Tibial nerve (tissue), 4 donors: ENCODE measurements around the gene ZNF804B. TPM values are rescaled to one million over a fixed set of nuclear protein-coding genes. Genes with fewer than 3 reads are reported as not detected.

Experiments used
- DNase-seq, 2 donors: peaks; one replicate each; pipeline ENCODE4 v3.0.0-alpha.2; 2019; ENCODE audit warnings: low spot score in 2 of 2
- H3K27ac ChIP-seq, 4 donors: fragments of 200-600 bp; sonication (generic) in 3 of 4; one replicate each; pipeline ENCODE4 v1.5.1; 2017 to 2019; ENCODE audit warnings: mild to moderate bottlenecking in 1 of 4
- H3K27me3 ChIP-seq, 2 donors: fragments of 200-600 bp; sonication (generic) in 1 of 2; one replicate each; pipeline versions ENCODE4 v1.5.1 to v1.6.0; 2017 to 2019
- H3K36me3 ChIP-seq, 3 donors: fragments of 200-600 bp; sonication (generic); one replicate each; pipeline ENCODE4 v1.5.1; 2018 to 2019
- H3K4me1 ChIP-seq, 4 donors: fragments of 200-600 bp; sonication (generic) in 3 of 4; one replicate each; pipeline ENCODE4 v1.5.1; 2017 to 2019
- H3K4me3 ChIP-seq, 4 donors: fragments of 200-600 bp; sonication (generic) in 3 of 4; one replicate each; pipeline ENCODE4 v1.5.1; 2017 to 2019; ENCODE audit warnings: mild to moderate bottlenecking in 1 of 4, moderate library complexity in 1 of 4
- H3K9me3 ChIP-seq, 4 donors: fragments of 200-600 bp; sonication (generic) in 3 of 4; one replicate each; pipeline ENCODE4 v1.5.1; 2017 to 2019
- EP300 ChIP-seq, 2 donors: sonication (generic); formaldehyde crosslinking; IDR thresholded peaks; one replicate each; pipeline ENCODE4 v1.6.1; 2017; ENCODE audit warnings: antibody characterized with exemption in 2 of 2, mild to moderate bottlenecking in 1 of 2
- POLR2A ChIP-seq, 2 donors: fragments of 450-650 bp; IDR thresholded peaks; one replicate each; pipeline ENCODE4 v1.6.1; 2017; ENCODE audit warnings: antibody characterized with exemption in 2 of 2, mild to moderate bottlenecking in 2 of 2, moderate library complexity in 2 of 2
- WGBS, 2 donors: methylation state at CpG; one replicate each; pipeline ENCODE4 v1.1.5; 2018; 5-methylcytosine and 5-hydroxymethylcytosine counted together
- total RNA-seq, 4 donors: library from RNA; depleted of rRNA; stranded (reverse); fragments of >200 nt; gene quantifications; one replicate each; pipeline ENCODE4 v1.1.0, GENCODE V29; 2016
- TF ChIP-seq, protein P1 (sequence below), 5 experiments: fragments of 200-600 bp in 3 of 5; fragments of 450-650 bp in 2 of 5; sonication (generic) in 3 of 5; IDR thresholded peaks; one replicate each; pipeline ENCODE4 v1.5.1; 2016 to 2019; ENCODE audit warnings: antibody characterized with exemption in 5 of 5, mild to moderate bottlenecking in 3 of 5, moderate library complexity in 2 of 5

ZNF804B gene
- total RNA-seq, 4 donors from 2014 or later: 0.21 to 0.22 TPM; not detected in 2

GRCh38 chr7:88792361-88792760 is 32.9 kb downstream of the ZNF804B start:
- H3K36me3 ChIP-seq: no peaks in the 10 kb centered on the region
- H3K4me1 ChIP-seq: no peaks in the 10 kb centered on the region
- H3K4me3 ChIP-seq: no peak overlapping the region
- H3K9me3 ChIP-seq: no peaks in the 10 kb centered on the region
- TF ChIP-seq EP300 (IDR thresholded peaks at IDR 0.05) (no peak), POLR2A (IDR thresholded peaks at IDR 0.05) (no peak)
- TF ChIP-seq, protein P1, sequence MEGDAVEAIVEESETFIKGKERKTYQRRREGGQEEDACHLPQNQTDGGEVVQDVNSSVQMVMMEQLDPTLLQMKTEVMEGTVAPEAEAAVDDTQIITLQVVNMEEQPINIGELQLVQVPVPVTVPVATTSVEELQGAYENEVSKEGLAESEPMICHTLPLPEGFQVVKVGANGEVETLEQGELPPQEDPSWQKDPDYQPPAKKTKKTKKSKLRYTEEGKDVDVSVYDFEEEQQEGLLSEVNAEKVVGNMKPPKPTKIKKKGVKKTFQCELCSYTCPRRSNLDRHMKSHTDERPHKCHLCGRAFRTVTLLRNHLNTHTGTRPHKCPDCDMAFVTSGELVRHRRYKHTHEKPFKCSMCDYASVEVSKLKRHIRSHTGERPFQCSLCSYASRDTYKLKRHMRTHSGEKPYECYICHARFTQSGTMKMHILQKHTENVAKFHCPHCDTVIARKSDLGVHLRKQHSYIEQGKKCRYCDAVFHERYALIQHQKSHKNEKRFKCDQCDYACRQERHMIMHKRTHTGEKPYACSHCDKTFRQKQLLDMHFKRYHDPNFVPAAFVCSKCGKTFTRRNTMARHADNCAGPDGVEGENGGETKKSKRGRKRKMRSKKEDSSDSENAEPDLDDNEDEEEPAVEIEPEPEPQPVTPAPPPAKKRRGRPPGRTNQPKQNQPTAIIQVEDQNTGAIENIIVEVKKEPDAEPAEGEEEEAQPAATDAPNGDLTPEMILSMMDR (IDR thresholded peaks at IDR 0.05): no peak
- no peak for DNase-seq
- WGBS, 2 donors: 74 to 79% methylated on average over 3 of the region's 3 CpGs
- H3K27me3 ChIP-seq: no peaks in the 10 kb centered on the region
- no peak overlapping the region for H3K27ac ChIP-seq

DNA sequence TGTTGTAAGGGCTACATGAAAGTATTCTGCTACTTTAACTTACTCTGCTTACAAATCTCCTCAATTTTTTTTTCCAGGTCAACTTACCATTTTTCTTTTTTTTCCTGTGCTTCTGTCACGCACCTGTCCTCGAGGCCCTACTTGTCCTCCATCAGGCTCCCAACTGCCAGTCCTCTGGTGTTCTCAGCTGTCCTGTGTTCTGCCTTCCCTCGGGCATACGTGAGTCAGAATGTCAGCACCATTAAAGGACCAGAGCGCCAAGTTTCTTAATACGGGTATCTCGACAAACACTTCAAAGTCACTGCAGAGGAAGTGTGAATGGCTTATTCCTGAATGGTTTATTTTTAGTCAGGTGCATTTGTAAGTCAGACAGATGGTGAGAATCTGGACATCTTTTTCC is 36.1 kb downstream of the ZNF804B start, which contains the start of gene TEX47:
TSS of gene TEX47 (minus strand) at position 185 of the 400 bp plus-strand sequence. CDS start 795 bp downstream, outside the sequence.
- no peak for DNase-seq
- H3K9me3 ChIP-seq: no peaks in the 10 kb centered on the region
- H3K27me3 ChIP-seq: no peaks in the 10 kb centered on the region
- WGBS, 2 donors: 75% methylated on average over 7 of the region's 7 CpGs
- no peaks in the 10 kb centered on the region for H3K4me1 ChIP-seq
- H3K36me3 ChIP-seq: no peaks in the 10 kb centered on the region
- no peak for TF ChIP-seq POLR2A (IDR thresholded peaks at IDR 0.05)
- TF ChIP-seq EP300 (IDR thresholded peaks at IDR 0.05): no peak
- TF ChIP-seq, protein P1 (IDR thresholded peaks at IDR 0.05): no peak
- no peak within 1 kb of the TSS for H3K27ac ChIP-seq
- no peak within 1 kb of the TSS for H3K4me3 ChIP-seq

DNA sequence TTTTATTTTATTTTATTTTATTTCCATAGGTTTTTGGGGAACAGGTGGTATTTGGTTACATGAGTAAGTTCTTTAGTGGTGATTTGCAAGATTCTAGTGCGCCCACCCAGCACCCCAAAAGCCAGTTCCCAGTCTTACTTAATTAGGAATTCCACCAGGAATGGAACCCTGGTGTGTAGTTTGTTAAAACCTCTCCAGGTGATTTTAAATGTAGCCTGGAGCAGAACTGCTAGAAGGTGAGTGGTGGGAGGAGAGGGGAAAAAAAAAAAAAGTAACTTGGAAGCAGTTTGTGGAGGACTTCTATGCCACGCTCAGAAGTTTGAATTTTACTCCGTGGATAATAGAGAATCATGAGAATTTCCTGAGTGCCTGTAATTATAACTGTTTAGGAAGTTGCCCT is 41.5 kb downstream of the ZNF804B start:
- TF ChIP-seq, protein P1 (IDR thresholded peaks at IDR 0.05): no peak
- TF ChIP-seq POLR2A (IDR thresholded peaks at IDR 0.05) (no peak), EP300 (IDR thresholded peaks at IDR 0.05) (no peak)

GRCh38 chr7:88806280-88807037 is 47.0 kb downstream of the ZNF804B start:
- TF ChIP-seq POLR2A (IDR thresholded peaks at IDR 0.05) (no peak), EP300 (IDR thresholded peaks at IDR 0.05) (no peak)
- TF ChIP-seq, protein P1 (IDR thresholded peaks at IDR 0.05): no peak
- no peak overlapping the region for H3K4me3 ChIP-seq
- no peaks in the 10 kb centered on the region for H3K4me1 ChIP-seq
- DNase-seq: no peak
- no peaks in the 10 kb centered on the region for H3K9me3 ChIP-seq
- H3K36me3 ChIP-seq: no peaks in the 10 kb centered on the region
- H3K27ac ChIP-seq: no peak overlapping the region
- no peaks in the 10 kb centered on the region for H3K27me3 ChIP-seq
- WGBS, 2 donors: 61 to 71% methylated on average over 2 of the region's 2 CpGs

More for the DNA sequence above, 41.5 kb downstream of the ZNF804B start:
- no peaks in the 10 kb centered on the region for H3K4me1 ChIP-seq
- 65 to 73% methylated on average over 3 of the region's 3 CpGs for WGBS, 2 donors
- no peaks in the 10 kb centered on the region for H3K27me3 ChIP-seq
- H3K36me3 ChIP-seq: no peaks in the 10 kb centered on the region
- no peak for DNase-seq
- no peak overlapping the region for H3K27ac ChIP-seq
- no peak overlapping the region for H3K4me3 ChIP-seq
- H3K9me3 ChIP-seq: no peaks in the 10 kb centered on the region

- TF ChIP-seq POLR2A (IDR thresholded peaks at IDR 0.05) (no peak), EP300 (IDR thresholded peaks at IDR 0.05) (no peak)
- TF ChIP-seq, protein P1 (IDR thresholded peaks at IDR 0.05): no peak
- Histone ChIP-seq H3K27me3 (no peaks in the 10 kb centered on the region), H3K9me3 (no peaks in the 10 kb centered on the region), H3K27ac (no peak overlapping the region), H3K4me3 (no peak overlapping the region), H3K36me3 (no peaks in the 10 kb centered on the region), H3K4me1 (no peaks in the 10 kb centered on the region)
- DNase-seq: no peak
These were observed 59.1 kb downstream of the ZNF804B start for GRCh38 chr7:88818552-88818951.
